Neural cell (in vitro differentiated cells): Measurements from ENCODE around the gene ETV6. TPM values are rescaled to one million over a fixed set of nuclear protein-coding genes. Genes with fewer than 3 reads are reported as not detected.

ENCODE experiments used
- H2AFZ ChIP-seq: fragments of 200-600, 300-800 bp; sonication (generic), shearing (Covaris generic); 2 replicates; pipeline ENCODE4 v1.6.0; 2014; ENCODE audit warnings: low read depth, mild to moderate bottlenecking, antibody characterized with exemption, low read length, moderate library complexity
- H3F3A ChIP-seq: fragments of 200-600 bp; shearing (Covaris generic); 2 replicates; pipeline ENCODE4 v1.6.1; 2016; ENCODE audit warnings: mild to moderate bottlenecking, moderate library complexity, mixed read lengths, antibody characterized with exemption, low read length; ENCODE audit not compliant: insufficient read depth, poor library complexity, severe bottlenecking
- H3K27ac ChIP-seq: fragments of 200-600, 300-800 bp; sonication (generic), shearing (Covaris generic); 2 replicates; pipeline ENCODE4 v1.5.1; 2014; ENCODE audit warnings: mild to moderate bottlenecking, low read length, moderate library complexity
- H3K27me3 ChIP-seq: fragments of 300-800, 200-600 bp; sonication (generic), shearing (Covaris generic); 2 replicates; pipeline ENCODE4 v1.6.0; 2014; ENCODE audit warnings: mild to moderate bottlenecking, low read depth, low read length, moderate library complexity; ENCODE audit not compliant: insufficient read depth
- H3K36me3 ChIP-seq: fragments of 300-800, 200-600 bp; sonication (generic), shearing (Covaris generic); 2 replicates; pipeline ENCODE4 v1.5.1; 2014; ENCODE audit warnings: mild to moderate bottlenecking, antibody characterized with exemption, low read length, moderate library complexity; ENCODE audit not compliant: insufficient read depth
- H3K4me2 ChIP-seq: fragments of 300-800, 200-600 bp; sonication (generic), shearing (Covaris generic); 2 replicates; pipeline ENCODE4 v1.6.0; 2014; ENCODE audit warnings: mild to moderate bottlenecking, low read length
- H3K4me3 ChIP-seq: fragments of 300-800, 200-600 bp; sonication (generic), shearing (Covaris generic); 2 replicates; pipeline ENCODE4 v1.5.1; 2014; ENCODE audit warnings: mild to moderate bottlenecking, low read length, moderate library complexity
- H3K79me2 ChIP-seq: fragments of 200-600 bp; shearing (Covaris generic); replicated peaks from 2 replicates; pipeline ENCODE4 v1.6.0; 2014; ENCODE audit warnings: mild to moderate bottlenecking, low read length, moderate library complexity; ENCODE audit not compliant: insufficient read depth
- H3K9ac ChIP-seq: fragments of 300-800, 200-600 bp; sonication (generic), shearing (Covaris generic); 2 replicates; pipeline ENCODE4 v1.6.1; 2016; ENCODE audit warnings: mild to moderate bottlenecking, low read length, mixed read lengths
- H3K9me2 ChIP-seq: fragments of 200-600 bp; shearing (Covaris generic); 2 replicates; pipeline ENCODE4 v1.6.1; 2016; ENCODE audit warnings: mild to moderate bottlenecking, low read length, mixed read lengths; ENCODE audit not compliant: insufficient read depth
- H3K9me3 ChIP-seq: fragments of 200-600, 300-800 bp; sonication (generic), shearing (Covaris generic); 2 replicates; pipeline ENCODE4 v1.6.1; 2016; ENCODE audit warnings: mild to moderate bottlenecking, mixed run types, low read length, moderate library complexity, mixed read lengths
- H4K20me1 ChIP-seq: fragments of 200-600 bp; shearing (Covaris generic); 2 replicates; pipeline ENCODE4 v1.6.1; 2016; ENCODE audit warnings: mild to moderate bottlenecking, mixed run types; ENCODE audit not compliant: insufficient read depth
- EP300 ChIP-seq: fragments of 450-650 bp; conservative IDR thresholded peaks from 2 replicates; pipeline ENCODE4 v1.6.1; 2014; ENCODE audit warnings: antibody characterized with exemption, mild to moderate bottlenecking, moderate library complexity; ENCODE audit not compliant: poor library complexity, severe bottlenecking
- EZH2 ChIP-seq: fragments of 200-600, 300-800 bp; shearing (Covaris generic), sonication (generic); IDR thresholded peaks from 2 replicates; pipeline ENCODE4 v1.6.1; 2014; ENCODE audit warnings: antibody characterized with exemption, low read length, borderline replicate concordance, mild to moderate bottlenecking; ENCODE audit not compliant: insufficient read depth, poor library complexity, severe bottlenecking
- MXI1 ChIP-seq: fragments of 450-650 bp; conservative IDR thresholded peaks from 2 replicates; pipeline ENCODE4 v1.6.1; 2014; ENCODE audit warnings: antibody characterized with exemption, mild to moderate bottlenecking; ENCODE audit not compliant: poor library complexity, severe bottlenecking
- POLR2AphosphoS5 ChIP-seq: IDR thresholded peaks from 2 replicates; pipeline ENCODE4 v1.6.1; 2012
- RAD21 ChIP-seq: fragments of 450-650 bp; conservative IDR thresholded peaks from 2 replicates; pipeline ENCODE4 v1.6.1; 2014; ENCODE audit warnings: antibody characterized with exemption, mild to moderate bottlenecking, moderate library complexity
- SMC3 ChIP-seq: fragments of 450-650 bp; conservative IDR thresholded peaks from 2 replicates; pipeline ENCODE4 v1.6.1; 2014; ENCODE audit warnings: antibody characterized with exemption, mild to moderate bottlenecking, moderate library complexity; ENCODE audit not compliant: poor library complexity
- TAF1 ChIP-seq: IDR thresholded peaks from 2 replicates; pipeline ENCODE4 v1.6.1; 2012; ENCODE audit warnings: low read depth
- polyA plus RNA-seq: library from polyadenylated mRNA; depleted of rRNA; stranded (reverse); fragments of >200 nt; gene quantifications from 2 replicates; pipeline ENCODE4 v1.2.3, GENCODE V29; 2014
- TF ChIP-seq, protein P1 (sequence below): fragments of 450-650 bp; IDR thresholded peaks from 2 replicates; pipeline ENCODE4 v1.5.1; 2014; ENCODE audit warnings: antibody characterized with exemption, mild to moderate bottlenecking, moderate library complexity; ENCODE audit not compliant: poor library complexity, severe bottlenecking
- TF ChIP-seq, protein P2 (sequence below): IDR thresholded peaks from 2 replicates; pipeline ENCODE4 v1.6.1; 2012; ENCODE audit warnings: borderline replicate concordance

The ETV6 gene
- polyA plus RNA-seq, 1 donor from 2014 or later: 1.6 TPM

DNA sequence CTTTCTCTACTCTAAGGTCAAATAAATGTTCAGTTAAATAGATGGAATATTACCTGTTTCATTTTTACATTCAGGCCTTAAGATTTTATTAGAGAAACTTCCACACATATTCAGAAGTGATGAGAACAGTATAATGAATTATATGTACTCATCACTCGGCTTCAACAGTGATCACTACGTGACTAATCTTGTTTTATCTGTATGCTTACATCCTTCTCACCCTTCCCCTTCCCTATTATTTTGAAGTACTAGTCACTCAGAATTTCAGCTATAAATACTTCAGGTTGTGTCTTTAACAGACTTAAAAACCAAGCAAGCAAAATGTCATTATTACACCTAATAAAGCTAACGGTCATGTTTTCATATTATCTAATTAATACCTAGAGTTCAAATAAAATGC is 34.9 kb downstream of the ETV6 start:
- Histone ChIP-seq H4K20me1 (no peaks in the 10 kb centered on the region), H3K9me2 (no peaks in the 10 kb centered on the region), H3K9ac (no peak overlapping the region), H3K27ac (no peak overlapping the region), H3F3A (no peaks in the 10 kb centered on the region), H3K79me2 (no peaks in the 10 kb centered on the region), H3K36me3 (no peaks in the 10 kb centered on the region), H3K9me3 (no peaks in the 10 kb centered on the region), H3K4me2 (no peak overlapping the region), H2AFZ (no peak overlapping the region), H3K4me3 (no peak overlapping the region), H3K27me3 (no peaks in the 10 kb centered on the region)
- TF ChIP-seq EP300: no peak
- TF ChIP-seq EZH2: no peak
- TF ChIP-seq POLR2AphosphoS5: no peak
- no peak for TF ChIP-seq SMC3
- TF ChIP-seq, protein P1, sequence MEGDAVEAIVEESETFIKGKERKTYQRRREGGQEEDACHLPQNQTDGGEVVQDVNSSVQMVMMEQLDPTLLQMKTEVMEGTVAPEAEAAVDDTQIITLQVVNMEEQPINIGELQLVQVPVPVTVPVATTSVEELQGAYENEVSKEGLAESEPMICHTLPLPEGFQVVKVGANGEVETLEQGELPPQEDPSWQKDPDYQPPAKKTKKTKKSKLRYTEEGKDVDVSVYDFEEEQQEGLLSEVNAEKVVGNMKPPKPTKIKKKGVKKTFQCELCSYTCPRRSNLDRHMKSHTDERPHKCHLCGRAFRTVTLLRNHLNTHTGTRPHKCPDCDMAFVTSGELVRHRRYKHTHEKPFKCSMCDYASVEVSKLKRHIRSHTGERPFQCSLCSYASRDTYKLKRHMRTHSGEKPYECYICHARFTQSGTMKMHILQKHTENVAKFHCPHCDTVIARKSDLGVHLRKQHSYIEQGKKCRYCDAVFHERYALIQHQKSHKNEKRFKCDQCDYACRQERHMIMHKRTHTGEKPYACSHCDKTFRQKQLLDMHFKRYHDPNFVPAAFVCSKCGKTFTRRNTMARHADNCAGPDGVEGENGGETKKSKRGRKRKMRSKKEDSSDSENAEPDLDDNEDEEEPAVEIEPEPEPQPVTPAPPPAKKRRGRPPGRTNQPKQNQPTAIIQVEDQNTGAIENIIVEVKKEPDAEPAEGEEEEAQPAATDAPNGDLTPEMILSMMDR: no peak
- TF ChIP-seq MXI1: no peak
- TF ChIP-seq, protein P2, sequence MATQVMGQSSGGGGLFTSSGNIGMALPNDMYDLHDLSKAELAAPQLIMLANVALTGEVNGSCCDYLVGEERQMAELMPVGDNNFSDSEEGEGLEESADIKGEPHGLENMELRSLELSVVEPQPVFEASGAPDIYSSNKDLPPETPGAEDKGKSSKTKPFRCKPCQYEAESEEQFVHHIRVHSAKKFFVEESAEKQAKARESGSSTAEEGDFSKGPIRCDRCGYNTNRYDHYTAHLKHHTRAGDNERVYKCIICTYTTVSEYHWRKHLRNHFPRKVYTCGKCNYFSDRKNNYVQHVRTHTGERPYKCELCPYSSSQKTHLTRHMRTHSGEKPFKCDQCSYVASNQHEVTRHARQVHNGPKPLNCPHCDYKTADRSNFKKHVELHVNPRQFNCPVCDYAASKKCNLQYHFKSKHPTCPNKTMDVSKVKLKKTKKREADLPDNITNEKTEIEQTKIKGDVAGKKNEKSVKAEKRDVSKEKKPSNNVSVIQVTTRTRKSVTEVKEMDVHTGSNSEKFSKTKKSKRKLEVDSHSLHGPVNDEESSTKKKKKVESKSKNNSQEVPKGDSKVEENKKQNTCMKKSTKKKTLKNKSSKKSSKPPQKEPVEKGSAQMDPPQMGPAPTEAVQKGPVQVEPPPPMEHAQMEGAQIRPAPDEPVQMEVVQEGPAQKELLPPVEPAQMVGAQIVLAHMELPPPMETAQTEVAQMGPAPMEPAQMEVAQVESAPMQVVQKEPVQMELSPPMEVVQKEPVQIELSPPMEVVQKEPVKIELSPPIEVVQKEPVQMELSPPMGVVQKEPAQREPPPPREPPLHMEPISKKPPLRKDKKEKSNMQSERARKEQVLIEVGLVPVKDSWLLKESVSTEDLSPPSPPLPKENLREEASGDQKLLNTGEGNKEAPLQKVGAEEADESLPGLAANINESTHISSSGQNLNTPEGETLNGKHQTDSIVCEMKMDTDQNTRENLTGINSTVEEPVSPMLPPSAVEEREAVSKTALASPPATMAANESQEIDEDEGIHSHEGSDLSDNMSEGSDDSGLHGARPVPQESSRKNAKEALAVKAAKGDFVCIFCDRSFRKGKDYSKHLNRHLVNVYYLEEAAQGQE: no peak
- TF ChIP-seq RAD21: no peak

DNA sequence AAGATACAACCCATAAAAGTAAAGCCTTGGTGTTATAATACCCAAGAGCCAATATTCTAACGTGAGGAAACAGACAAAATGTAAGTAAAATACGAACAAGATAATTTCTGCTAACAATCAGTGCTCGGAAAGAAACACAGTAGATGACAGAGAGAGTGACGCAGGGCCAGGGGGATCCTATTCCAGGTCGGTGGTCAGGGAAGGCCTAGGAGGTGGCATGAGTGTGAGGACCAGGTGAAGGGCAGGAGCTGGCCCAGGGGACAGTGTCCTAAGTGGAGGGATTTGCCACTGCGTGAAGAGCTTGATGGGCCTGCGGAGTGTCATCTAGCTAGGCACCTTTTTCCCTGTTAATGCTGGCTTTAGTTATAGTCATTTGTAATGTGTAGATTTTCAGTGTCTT is 35.3 kb downstream of the ETV6 start:
- H3K9ac ChIP-seq: no peak overlapping the region
- no peaks in the 10 kb centered on the region for H3K9me3 ChIP-seq
- H3K9me2 ChIP-seq: no peaks in the 10 kb centered on the region
- H3K79me2 ChIP-seq: no peaks in the 10 kb centered on the region
- H4K20me1 ChIP-seq: no peaks in the 10 kb centered on the region
- TF ChIP-seq TAF1: no peak
- no peak for TF ChIP-seq RAD21
- TF ChIP-seq EP300: no peak
- no peak for TF ChIP-seq SMC3
- H3K4me3 ChIP-seq: no peak overlapping the region
- H3K36me3 ChIP-seq: no peaks in the 10 kb centered on the region
- no peaks in the 10 kb centered on the region for H3F3A ChIP-seq
- H2AFZ ChIP-seq: no peak overlapping the region
- H3K27ac ChIP-seq: no peak overlapping the region
- H3K4me2 ChIP-seq: no peak overlapping the region
- no peaks in the 10 kb centered on the region for H3K27me3 ChIP-seq

DNA sequence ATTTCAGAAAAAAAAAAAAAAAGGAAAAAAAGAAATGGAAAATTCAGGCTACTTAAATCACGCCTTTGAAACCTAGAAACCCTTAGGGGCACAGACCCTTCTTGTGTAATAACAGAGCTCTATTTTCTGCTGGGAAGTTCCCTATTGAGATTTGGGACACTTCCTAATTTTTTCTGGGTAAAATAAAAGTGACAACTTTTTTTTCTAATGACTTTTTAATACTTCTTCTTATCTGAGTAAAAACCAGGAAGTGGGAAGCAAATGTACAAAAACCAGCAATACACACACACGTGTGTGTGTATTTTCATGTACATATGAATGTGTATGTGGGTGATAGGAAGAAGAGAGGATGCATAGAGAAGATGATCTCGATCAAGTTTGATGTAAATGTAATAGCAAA is 35.8 kb downstream of the ETV6 start:
- Histone ChIP-seq H3K79me2 (no peaks in the 10 kb centered on the region), H3F3A (no peaks in the 10 kb centered on the region), H3K4me3 (no peak overlapping the region), H3K9ac (no peak overlapping the region), H3K36me3 (no peaks in the 10 kb centered on the region), H3K27me3 (no peaks in the 10 kb centered on the region), H3K9me2 (no peaks in the 10 kb centered on the region), H4K20me1 (no peaks in the 10 kb centered on the region), H3K4me2 (no peak overlapping the region), H2AFZ (no peak overlapping the region), H3K27ac (no peak overlapping the region), H3K9me3 (no peaks in the 10 kb centered on the region)
- no peak for TF ChIP-seq EZH2
- no peak for TF ChIP-seq RAD21
- TF ChIP-seq SMC3: no peak
- TF ChIP-seq, protein P2: no peak
- no peak for TF ChIP-seq POLR2AphosphoS5
- TF ChIP-seq, protein P1: no peak
- TF ChIP-seq TAF1: no peak
- no peak for TF ChIP-seq MXI1
- no peak for TF ChIP-seq EP300
